K562 (cell line): Measurements from ENCODE around the gene RNGTT. TPM values are rescaled to one million over a fixed set of nuclear protein-coding genes. Genes with fewer than 3 reads are reported as not detected.
A peak's percentile ranks its signal among the peaks of the same experiment; 100 is the strongest.

Experiments
- ATAC-seq: fragments of 200-7000 bp; cut with Tn5 transposase; 3 replicates; pipeline ENCODE4 v1.9.1; 2020; ENCODE audit warnings: moderate library complexity
- Bru-seq: library from RNA; stranded (reverse); fragments of 400-500 nt; gene quantifications from one replicate; lab custom pipeline; 2021; lab: Mats Ljungman, UMichigan
- BruChase-seq, 2 experiments: library from RNA; stranded (reverse); fragments of 400-500 nt; gene quantifications; one replicate each; lab custom pipeline; 2021; lab: Mats Ljungman, UMichigan
- BruUV-seq: library from RNA; stranded (reverse); fragments of 400-500 nt; replicated peaks from 2 replicates; lab custom pipeline; 2021; lab: Mats Ljungman, UMichigan
- CTCF ChIA-PET: fragments of 300-600 bp; formaldehyde crosslinking; extraction: SDS; loops from one replicate; lab custom pipeline; 2021; ENCODE audit warnings: low intra/inter-chr PET ratio; lab: Yijun Ruan, JAX
- POLR2A ChIA-PET: fragments of 300-600, 350-650 bp; sonication (Branson Sonifier 250); formaldehyde crosslinking; extraction: SDS; loops from one replicate; lab custom pipeline; 2021; ENCODE audit warnings: antibody characterized with exemption, inconsistent platforms; lab: Yijun Ruan, JAX
- DNase-seq, 4 experiments: peaks; one replicate each; pipeline versions ENCODE4 v3.0.0 to v3.0.0-alpha.2; 2011 to 2018; ENCODE audit warnings: low spot score in 3 of 4, mixed read lengths in 3 of 4; ENCODE audit errors: extremely low read depth in 1 of 4
- FAIRE-seq: peaks from 2 replicates; lab custom pipeline; 2011; peaks lifted over from hg19 to GRCh38; lab: Jason Lieb, UNC
- H2AFZ ChIP-seq: 2 replicates; pipeline ENCODE4 v1.6.0; 2011; ENCODE audit warnings: low read depth, low read length, control low read depth, inconsistent platforms
- H3K27ac ChIP-seq: fragments of 200-600 bp; 3 replicates; pipeline ENCODE4 v1.8.0; 2011; ENCODE audit warnings: low read depth, mild to moderate bottlenecking, control low read depth, inconsistent platforms, low read length, moderate library complexity, mixed read lengths; ENCODE audit errors: extremely low read depth
- H3K27me3 ChIP-seq, 2 experiments: fragments of 300-600 bp in 1 of 2; 2 replicates in 1 of 2; 3 replicates in 1 of 2; pipeline versions ENCODE4 v1.6.0 to v1.8.0; 2011; ENCODE audit warnings: inconsistent platforms in 2 of 2, low read length in 2 of 2, mild to moderate bottlenecking in 1 of 2, mixed read lengths in 1 of 2, moderate library complexity in 1 of 2; ENCODE audit not compliant: control insufficient read depth in 2 of 2, insufficient read depth in 2 of 2
- H3K36me3 ChIP-seq: fragments of 300-600 bp; 3 replicates; pipeline ENCODE4 v1.8.0; 2011; ENCODE audit warnings: mild to moderate bottlenecking, low read length, inconsistent platforms; ENCODE audit not compliant: control insufficient read depth, insufficient read depth
- H3K4me1 ChIP-seq, 2 experiments: fragments of 200-600 bp in 1 of 2; replicated peaks in 1 of 2; 2 replicates in 1 of 2; 3 replicates in 1 of 2; pipeline versions ENCODE4 v1.5.1 to v1.8.0; 2011; ENCODE audit warnings: inconsistent platforms in 2 of 2, low read length in 2 of 2, mild to moderate bottlenecking in 1 of 2, mixed read lengths in 1 of 2, moderate library complexity in 1 of 2; ENCODE audit not compliant: control insufficient read depth in 2 of 2, insufficient read depth in 2 of 2
- H3K4me2 ChIP-seq: 2 replicates; pipeline ENCODE4 v1.6.1; 2011; ENCODE audit warnings: low read length, control low read depth, inconsistent platforms, mixed read lengths; ENCODE audit not compliant: insufficient read depth
- H3K4me3 ChIP-seq: fragments of 200-600 bp; sonication (generic), shearing (Covaris generic); 2 replicates; pipeline ENCODE4 v1.5.1; 2016; ENCODE audit warnings: control low read depth, inconsistent platforms
- H3K79me2 ChIP-seq: fragments of 200-600 bp; 3 replicates; pipeline ENCODE4 v1.8.0; 2011; ENCODE audit warnings: low read length, inconsistent platforms; ENCODE audit not compliant: control insufficient read depth, insufficient read depth
- H3K9ac ChIP-seq, 2 experiments: 2 replicates each; pipeline versions ENCODE4 v1.6.0 to v1.6.1; 2011; ENCODE audit warnings: low read depth in 2 of 2, low read length in 2 of 2, control low read depth in 1 of 2, inconsistent platforms in 1 of 2, mild to moderate bottlenecking in 1 of 2, mixed read lengths in 1 of 2; ENCODE audit not compliant: insufficient read depth in 1 of 2
- H3K9me1 ChIP-seq: one replicate; pipeline ENCODE4 v1.6.0; 2011; ENCODE audit warnings: inconsistent platforms, mild to moderate bottlenecking, low read length, moderate library complexity; ENCODE audit not compliant: control insufficient read depth, insufficient read depth
- H3K9me3 ChIP-seq: replicated peaks from 2 replicates; pipeline ENCODE4 v1.5.1; 2011; ENCODE audit warnings: low read depth, low read length, inconsistent platforms; ENCODE audit not compliant: control insufficient read depth, insufficient read depth
- H4K20me1 ChIP-seq: replicated peaks from 2 replicates; pipeline ENCODE4 v1.6.1; 2011; ENCODE audit warnings: low read length, inconsistent platforms, mixed read lengths; ENCODE audit not compliant: control insufficient read depth, insufficient read depth
- CXXC5 ChIP-seq: fragments of 250-450 bp; sonication (Bioruptor Pico); IDR thresholded peaks from 2 replicates; pipeline ENCODE4 v1.8.0; 2022; ENCODE audit warnings: inconsistent platforms, mild to moderate bottlenecking, moderate library complexity
- FUS ChIP-seq: fragments of 200-400 bp; formaldehyde crosslinking; optimal IDR thresholded peaks from 2 replicates; pipeline ENCODE3; 2017; ENCODE audit warnings: low read depth, low read length
- HCFC1 ChIP-seq: IDR thresholded peaks from 2 replicates; pipeline ENCODE4 v1.6.1; 2012; ENCODE audit warnings: low read depth, low read length, improper control_type of control experiment
- NR2F6 ChIP-seq: fragments of 450-650 bp; formaldehyde crosslinking; IDR thresholded peaks from 2 replicates; pipeline ENCODE4 v1.4.0; 2020; ENCODE audit warnings: mild to moderate bottlenecking
- NR4A1 ChIP-seq, 2 experiments: fragments of 250-450 bp in 1 of 2; fragments of 450-650 bp in 1 of 2; sonication (Bioruptor Pico) in 1 of 2; IDR thresholded peaks; 2 replicates each; pipeline versions ENCODE4 v1.4.0 to v1.6.1; 2016 to 2020; ENCODE audit warnings: mild to moderate bottlenecking in 2 of 2, missing compliant biosample characterization in 1 of 2, missing genetic modification characterization in 1 of 2, moderate library complexity in 1 of 2
- NRF1 ChIP-seq, 2 experiments: fragments of 450-650 bp; IDR thresholded peaks in 1 of 2; conservative IDR thresholded peaks in 1 of 2; 2 replicates each; pipeline ENCODE4 v1.6.1; 2014; ENCODE audit warnings: mild to moderate bottlenecking in 2 of 2
- TEAD4 ChIP-seq, 2 experiments: sonication (generic) in 1 of 2; formaldehyde crosslinking in 1 of 2; IDR thresholded peaks; 2 replicates each; pipeline versions ENCODE4 v1.6.1 to v1.8.0; 2012 to 2022; ENCODE audit warnings: borderline replicate concordance in 1 of 2, inconsistent platforms in 1 of 2, low read length in 1 of 2, mild to moderate bottlenecking in 1 of 2, missing genetic modification reagents in 1 of 2
- YBX1 ChIP-seq: fragments of 450-650 bp; IDR thresholded peaks from 2 replicates; pipeline ENCODE4 v1.7.1; 2016; ENCODE audit warnings: mild to moderate bottlenecking
- WGBS: fragments of 100-300 bp; shearing (Covaris generic); methylation state at CpG from one replicate; pipeline ENCODE4 v1.1.6; 2016; ENCODE audit warnings: low coverage, mixed read lengths; ENCODE audit not compliant: insufficient coverage; ENCODE audit errors: missing lambda C conversion rate; 5-methylcytosine and 5-hydroxymethylcytosine counted together
- in situ Hi-C: fragments of 300-500 bp; cut with MboI; formaldehyde crosslinking; loops from 4 replicates; pipeline ENCODE4 v1.15.0; 2018; ENCODE audit warnings: inconsistent platforms, mixed read lengths
- intact Hi-C: fragments of 100-400 bp; cut with micrococcal nuclease; formaldehyde crosslinking; loops from 2 replicates; pipeline ENCODE4 v1.14.2; 2022
- long read RNA-seq, 3 experiments: library from polyadenylated mRNA in 2 of 3; library from RNA in 1 of 3; unstranded in 2 of 3; stranded (forward) in 1 of 3; transcript quantifications; one replicate each; pipeline ENCODE4 v2.0.0, GENCODE V29; 2019 to 2022
- polyA minus RNA-seq, 3 experiments: library from RNA; depleted of rRNA, polyadenylated mRNA; stranded (reverse); fragments of >200 nt; gene quantifications; 2 replicates each; pipeline ENCODE4 v1.2.3, GENCODE V29; 2011
- polyA plus RNA-seq, 8 experiments: library from polyadenylated mRNA; depleted of rRNA in 4 of 8; stranded (reverse) in 5 of 8; unstranded in 3 of 8; fragments of >200 nt; fragmentation: Nextera tagmentation in 2 of 8; fragmentation: Illumina TruSeq in 1 of 8; extraction: Ambion mirVana in 2 of 8; extraction: Trizol in 1 of 8; gene quantifications; 2 replicates each; pipeline versions ENCODE4 v1.2.1 to v1.2.3, GENCODE V29; 2011 to 2014; ENCODE audit warnings: inconsistent platforms in 1 of 8, missing spikeins in 1 of 8
- total RNA-seq, 7 experiments: library from RNA; depleted of rRNA in 6 of 7; stranded (reverse); fragments of >200 nt in 6 of 7; fragmentation: Illumina TruSeq in 2 of 7; extraction: Trizol in 2 of 7; gene quantifications; 2 replicates each; pipeline versions ENCODE4 v1.2.1 to v1.2.3, GENCODE V29; 2011 to 2021; ENCODE audit warnings: low replicate concordance in 1 of 7
- TF ChIP-seq, protein P1 (sequence below): fragments of 450-650 bp; formaldehyde crosslinking; IDR thresholded peaks from 2 replicates; pipeline ENCODE4 v1.4.0; 2022; ENCODE audit warnings: missing genetic modification characterization
- TF ChIP-seq, protein P2 (sequence below): fragments of 450-650 bp; formaldehyde crosslinking; IDR thresholded peaks from 2 replicates; pipeline ENCODE4 v1.4.0; 2020; ENCODE audit warnings: mild to moderate bottlenecking

Gene RNGTT
- total RNA-seq (2011; cell fraction: chromatin; rRNA removed; ENCODE audit: low replicate concordance) = 25.2 and 72.6 TPM in 2 replicates
- 10.7 and 13.8 TPM in 2 replicates for total RNA-seq (2011; cell fraction: nucleolus; rRNA removed)
- 18.9 and 20.8 TPM in 2 replicates for total RNA-seq (2011; cell fraction: nucleoplasm; rRNA removed)
- 18.5 and 21.7 TPM in 2 replicates for total RNA-seq (2014; rRNA removed)
- total RNA-seq (2014; rRNA removed; fragmentation: Illumina TruSeq; extraction: Trizol) = 31.7 and 35.0 TPM in 2 replicates
- 27.6 and 29.9 TPM in 2 replicates for total RNA-seq (2015; rRNA removed; fragmentation: Illumina TruSeq; extraction: Trizol)
- 17.5 and 19.5 TPM in 2 replicates for total RNA-seq (2021)
- polyA plus RNA-seq (2011; rRNA removed) = 9.5 and 13.7 TPM in 2 replicates
- 2.5 and 5.2 TPM in 2 replicates for polyA plus RNA-seq (2011; cell fraction: cytosol; rRNA removed)
- 5.8 and 7.0 TPM in 2 replicates for polyA plus RNA-seq (2011; cell fraction: nucleus; rRNA removed)
- 10.9 and 11.6 TPM in 2 replicates for polyA plus RNA-seq (2012)
- 16.9 and 21.3 TPM in 2 replicates for polyA plus RNA-seq (2014; fragmentation: Illumina TruSeq; extraction: Trizol)
- polyA plus RNA-seq (2014; fragmentation: Nextera tagmentation; extraction: Ambion mirVana) = 1 to 10 TPM; 6.1 to 7.8 TPM
- polyA plus RNA-seq (2014; rRNA removed) = 12.6 and 14.2 TPM in 2 replicates
- 36.1 and 36.7 TPM in 2 replicates for polyA minus RNA-seq (2011; rRNA and poly(A)+ RNA removed)
- 7.3 and 9.0 TPM in 2 replicates for polyA minus RNA-seq (2011; cell fraction: cytosol; rRNA and poly(A)+ RNA removed)
- polyA minus RNA-seq (2011; cell fraction: nucleus; rRNA and poly(A)+ RNA removed) = 16.7 and 32.3 TPM in 2 replicates
- Bru-seq, nascent RNA = percentile 81 among the genes with signal in this experiment
- BruChase-seq, experiment 1, labeled RNA remaining after a 2-hour chase = percentile 83 among the genes with signal in this experiment
- BruChase-seq, experiment 2, labeled RNA remaining after a 6-hour chase = percentile 79 among the genes with signal in this experiment
- long read RNA-seq, experiment 1, full-length matches to known transcripts = 78 of 148 reads
- long read RNA-seq, experiment 1, partial matches to known transcripts = 37 of 148 reads
- long read RNA-seq, experiment 1, other reads (novel, unspliced or antisense) = 33 of 148 reads
- long read RNA-seq, experiment 2, partial matches to known transcripts = 2 of 14 reads
- long read RNA-seq, experiment 2, other reads (novel, unspliced or antisense) = 11 of 14 reads
- long read RNA-seq, experiment 3, full-length matches to known transcripts = 12 of 21 reads
- long read RNA-seq, experiment 3, partial matches to known transcripts = 5 of 21 reads
- long read RNA-seq, experiment 3, other reads (novel, unspliced or antisense) = 4 of 21 reads

DNA sequence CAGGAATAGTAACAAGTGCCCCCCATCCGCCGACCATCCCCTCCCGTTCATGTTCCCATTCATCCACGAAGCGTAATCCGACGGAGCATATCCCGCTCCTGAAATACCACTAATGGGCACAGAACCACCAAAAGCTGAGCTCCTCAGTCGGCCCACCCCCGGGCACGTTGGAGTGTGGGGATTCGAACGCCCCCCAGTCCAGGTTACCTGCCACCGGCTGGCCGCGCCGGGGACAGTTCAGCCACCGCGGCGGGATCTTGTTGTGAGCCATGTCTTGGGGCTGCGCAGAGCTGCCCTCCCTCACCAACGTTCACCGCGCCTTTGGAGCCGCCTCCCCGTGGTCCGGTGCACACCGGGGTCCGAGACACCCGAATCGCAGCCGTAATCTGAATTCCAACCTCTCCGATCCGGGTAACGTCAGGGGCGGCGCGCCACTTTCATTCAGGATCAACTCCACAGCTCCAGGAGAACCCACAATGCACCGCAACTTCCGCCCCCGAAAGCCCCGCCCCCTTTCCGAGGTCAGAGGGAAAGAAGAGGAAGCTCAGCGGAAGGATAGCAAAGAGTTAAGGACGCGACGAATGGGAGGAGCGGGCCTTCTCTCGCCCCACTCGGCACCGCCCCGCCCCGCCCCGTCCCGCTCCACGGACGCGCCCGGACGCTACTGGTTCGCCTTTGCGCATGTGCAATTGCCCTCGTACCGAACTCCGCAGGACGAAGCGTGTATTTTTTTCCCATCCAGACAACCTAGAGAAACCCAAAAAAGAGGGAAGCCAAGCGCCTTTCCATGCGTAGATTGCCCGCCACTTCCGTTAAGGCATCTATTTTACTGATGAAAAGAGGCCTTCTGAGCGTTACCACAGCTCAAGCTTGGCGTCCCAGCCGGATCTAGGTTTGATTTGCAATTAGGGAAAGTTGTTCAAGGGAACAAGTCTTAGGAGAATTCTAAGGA is at the start of gene RNGTT:
TSS of gene RNGTT (minus strand) at position 480 of the 952 bp plus-strand sequence. CDS start at position 271, 209 bp downstream.
- Histone ChIP-seq H3K9me3 (peaks cover 4% of the 10 kb centered on the region), H4K20me1 (no peaks in the 10 kb centered on the region), H3K36me3 (peaks cover 4% of the 10 kb centered on the region; the same call in 1 of the 3 replicates), H3K27ac (peak within 1 kb of the TSS; percentile 89), H3K4me1 (peaks cover 4 to 9% of the 10 kb centered on the region in 2 experiments; a peak in 4 of 5 replicates), H3K4me3 (peak within 1 kb of the TSS; percentile 99), H3K9me1 (no peaks in the 10 kb centered on the region), H3K79me2 (peaks cover 58% of the 10 kb centered on the region), H3K9ac (peak within 1 kb of the TSS; percentile 94 to 97), H2AFZ (peak within 1 kb of the TSS; percentile 95), H3K27me3 (no peaks in the 10 kb centered on the region), H3K4me2 (peak within 1 kb of the TSS; percentile 92)
- DNase-seq (peak; percentile 96 to 98 (median 97)), FAIRE-seq (peak; percentile 90), ATAC-seq (peak; percentile 99)
- POLR2A ChIA-PET = interaction anchor here (0.6 to 1.5 kb wide), 9 partner anchors 9 to 1009 kb away, joined by 3 to 10 read pairs (median 4); no protein-coding TSS in a partner anchor
- CTCF ChIA-PET = no interaction called here
- WGBS = 2% methylated on average over 66 of the region's 74 CpGs
- TSS peak; percentile 56 for BruUV-seq
- intact Hi-C loops = no loop called here
- in situ Hi-C loops = no loop called here
- peak; percentile 89 for TF ChIP-seq CXXC5 (CRISPR knock-in tag)
- TF ChIP-seq, protein P1, sequence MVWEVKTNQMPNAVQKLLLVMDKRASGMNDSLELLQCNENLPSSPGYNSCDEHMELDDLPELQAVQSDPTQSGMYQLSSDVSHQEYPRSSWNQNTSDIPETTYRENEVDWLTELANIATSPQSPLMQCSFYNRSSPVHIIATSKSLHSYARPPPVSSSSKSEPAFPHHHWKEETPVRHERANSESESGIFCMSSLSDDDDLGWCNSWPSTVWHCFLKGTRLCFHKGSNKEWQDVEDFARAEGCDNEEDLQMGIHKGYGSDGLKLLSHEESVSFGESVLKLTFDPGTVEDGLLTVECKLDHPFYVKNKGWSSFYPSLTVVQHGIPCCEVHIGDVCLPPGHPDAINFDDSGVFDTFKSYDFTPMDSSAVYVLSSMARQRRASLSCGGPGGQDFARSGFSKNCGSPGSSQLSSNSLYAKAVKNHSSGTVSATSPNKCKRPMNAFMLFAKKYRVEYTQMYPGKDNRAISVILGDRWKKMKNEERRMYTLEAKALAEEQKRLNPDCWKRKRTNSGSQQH (CRISPR knock-in tag) = 0 out of 2 replicates have a peak, but pooled peaks have one; percentile 37
- no peak for TF ChIP-seq FUS
- TF ChIP-seq NRF1 (conservative IDR thresholded peaks at IDR 0.05 in 1 of 2, IDR thresholded peaks at IDR 0.05 in 1 of 2) = peak; percentile 92 to 93
- 0 out of 2 replicates have a peak, but pooled peaks have one; percentile 7 for TF ChIP-seq TEAD4 (IDR thresholded peaks at IDR 0.05; ENCODE audit: low read length)
- no peak for TF ChIP-seq TEAD4 (CRISPR knock-in tag; IDR thresholded peaks at IDR 0.05; ENCODE audit: borderline replicate concordance)
- no peak for TF ChIP-seq YBX1
- TF ChIP-seq HCFC1 = peak; percentile 65
- no peak for TF ChIP-seq NR2F6 (CRISPR knock-in tag)
- no peak for TF ChIP-seq NR4A1 (CRISPR knock-in tag; IDR thresholded peaks at IDR 0.05)
- no peak for TF ChIP-seq NR4A1 (tag; IDR thresholded peaks at IDR 0.05)
- TF ChIP-seq, protein P2, sequence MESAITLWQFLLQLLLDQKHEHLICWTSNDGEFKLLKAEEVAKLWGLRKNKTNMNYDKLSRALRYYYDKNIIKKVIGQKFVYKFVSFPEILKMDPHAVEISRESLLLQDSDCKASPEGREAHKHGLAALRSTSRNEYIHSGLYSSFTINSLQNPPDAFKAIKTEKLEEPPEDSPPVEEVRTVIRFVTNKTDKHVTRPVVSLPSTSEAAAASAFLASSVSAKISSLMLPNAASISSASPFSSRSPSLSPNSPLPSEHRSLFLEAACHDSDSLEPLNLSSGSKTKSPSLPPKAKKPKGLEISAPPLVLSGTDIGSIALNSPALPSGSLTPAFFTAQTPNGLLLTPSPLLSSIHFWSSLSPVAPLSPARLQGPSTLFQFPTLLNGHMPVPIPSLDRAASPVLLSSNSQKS (CRISPR knock-in tag) = no peak
